ENCODE results near the gene PHTF1. TPM values are rescaled to one million over a fixed set of nuclear protein-coding genes. Genes with fewer than 3 reads are reported as not detected.

PHTF1 gene
- total RNA-seq, 4 donors from 2014 or later, result 7.6 to 30.3 (median 17.0) TPM

GRCh38 chr1:113768916-113769600 is 9.8 kb upstream of the PHTF1 start:
- H3K27me3 ChIP-seq, result no peaks in the 10 kb centered on the region
- no peak overlapping the region for H3K4me3 ChIP-seq
- no peaks in the 10 kb centered on the region for H3K4me1 ChIP-seq
- H3K27ac ChIP-seq, result no peak overlapping the region
- no peaks in the 10 kb centered on the region for H3K9me3 ChIP-seq
- TF ChIP-seq CTCF (IDR thresholded peaks at IDR 0.05), result no peak
- DNase-seq, result no peak
- intact Hi-C loops (cut with DNase I; ENCODE audit: low total_unique reads), result no loop called here
- no peaks in the 10 kb centered on the region for H3K36me3 ChIP-seq

GRCh38 chr1:113765306-113766230 is 6.3 kb upstream of the PHTF1 start:
- no peaks in the 10 kb centered on the region for H3K36me3 ChIP-seq
- H3K4me3 ChIP-seq, result no peak overlapping the region
- H3K4me1 ChIP-seq, result no peaks in the 10 kb centered on the region
- intact Hi-C loops (cut with DNase I; ENCODE audit: low total_unique reads), result no loop called here
- no peaks in the 10 kb centered on the region for H3K27me3 ChIP-seq
- no peak overlapping the region for H3K27ac ChIP-seq
- H3K9me3 ChIP-seq, result no peaks in the 10 kb centered on the region
- DNase-seq, result no peak
- no peak for TF ChIP-seq CTCF (IDR thresholded peaks at IDR 0.05)
- TF ChIP-seq POLR2A (IDR thresholded peaks at IDR 0.05), result no peak

- TF ChIP-seq CTCF (IDR thresholded peaks at IDR 0.05) (no peak), POLR2A (IDR thresholded peaks at IDR 0.05) (no peak)
- no peak for DNase-seq
- Histone ChIP-seq H3K27ac (no peak overlapping the region), H3K36me3 (no peaks in the 10 kb centered on the region), H3K9me3 (no peaks in the 10 kb centered on the region), H3K4me1 (no peaks in the 10 kb centered on the region), H3K4me3 (no peak overlapping the region), H3K27me3 (no peaks in the 10 kb centered on the region)
- intact Hi-C loops (cut with DNase I; ENCODE audit: low total_unique reads), result no loop called here
These were observed 4.4 kb upstream of the PHTF1 start for GRCh38 chr1:113763661-113764060.

- Histone ChIP-seq H3K4me3 (no peak overlapping the region), H3K27ac (no peak overlapping the region), H3K9me3 (no peaks in the 10 kb centered on the region), H3K27me3 (no peaks in the 10 kb centered on the region), H3K36me3 (no peaks in the 10 kb centered on the region), H3K4me1 (no peaks in the 10 kb centered on the region)
- intact Hi-C loops (cut with DNase I; ENCODE audit: low total_unique reads), result no loop called here
- no peak for TF ChIP-seq CTCF (IDR thresholded peaks at IDR 0.05)
- TF ChIP-seq POLR2A (IDR thresholded peaks at IDR 0.05), result no peak
- DNase-seq, result no peak
These were observed 2.7 kb upstream of the PHTF1 start for GRCh38 chr1:113761937-113762336.
